Embryonic facial prominence (tissue), 1 donor: ENCODE results near the gene TRAF3.
"Not testable (repeated sequence)": the region's sequence is repeated elsewhere in the genome, so short reads cannot be mapped to it uniquely, and the experiment has no call there.

Experiments used
- DNase-seq: peaks from one replicate; pipeline ENCODE4 v3.0.0-alpha.2; 2016; ENCODE audit errors: extremely low spot score

Gene TRAF3

DNA sequence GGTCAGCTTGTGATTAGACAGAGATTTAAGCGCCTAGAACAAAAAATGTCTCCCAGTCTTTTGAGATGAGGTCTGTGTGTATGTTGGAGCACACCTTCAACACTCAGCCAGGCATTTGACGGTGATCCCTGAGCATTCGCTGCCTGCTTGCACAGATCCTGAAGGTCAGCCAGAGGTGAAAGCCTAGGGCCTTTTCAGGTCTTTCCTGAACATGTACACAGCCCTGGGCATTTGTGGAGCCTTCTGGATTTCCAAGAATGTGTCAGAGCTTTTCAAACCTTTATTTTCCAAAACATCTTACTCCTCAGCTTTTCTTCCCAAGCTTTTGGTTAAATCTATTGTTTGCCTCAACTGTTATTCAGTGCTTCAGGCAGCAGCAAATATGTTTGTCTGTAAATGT, 86.1 kb downstream of the TRAF3 start:
- DNase-seq: no peak

DNA sequence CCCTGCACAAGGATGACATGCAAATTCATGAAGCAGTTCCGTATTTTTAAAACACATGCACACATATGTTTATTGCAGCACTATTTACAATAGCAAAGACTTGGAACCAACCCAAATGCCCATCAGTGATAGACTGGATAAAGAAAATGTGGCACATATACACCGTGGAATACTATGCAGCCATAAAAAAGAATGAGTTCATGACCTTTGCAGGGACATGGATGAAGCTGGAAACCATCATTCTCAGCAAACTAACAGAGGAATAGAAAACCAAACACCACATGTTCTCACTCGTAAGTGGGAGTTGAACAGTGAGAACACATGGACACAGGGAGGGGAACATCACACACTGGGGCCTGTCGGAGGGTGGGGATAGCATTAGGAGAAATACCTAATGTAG, 88.7 kb downstream of the TRAF3 start:
- not testable (repeated sequence) for DNase-seq

DNA sequence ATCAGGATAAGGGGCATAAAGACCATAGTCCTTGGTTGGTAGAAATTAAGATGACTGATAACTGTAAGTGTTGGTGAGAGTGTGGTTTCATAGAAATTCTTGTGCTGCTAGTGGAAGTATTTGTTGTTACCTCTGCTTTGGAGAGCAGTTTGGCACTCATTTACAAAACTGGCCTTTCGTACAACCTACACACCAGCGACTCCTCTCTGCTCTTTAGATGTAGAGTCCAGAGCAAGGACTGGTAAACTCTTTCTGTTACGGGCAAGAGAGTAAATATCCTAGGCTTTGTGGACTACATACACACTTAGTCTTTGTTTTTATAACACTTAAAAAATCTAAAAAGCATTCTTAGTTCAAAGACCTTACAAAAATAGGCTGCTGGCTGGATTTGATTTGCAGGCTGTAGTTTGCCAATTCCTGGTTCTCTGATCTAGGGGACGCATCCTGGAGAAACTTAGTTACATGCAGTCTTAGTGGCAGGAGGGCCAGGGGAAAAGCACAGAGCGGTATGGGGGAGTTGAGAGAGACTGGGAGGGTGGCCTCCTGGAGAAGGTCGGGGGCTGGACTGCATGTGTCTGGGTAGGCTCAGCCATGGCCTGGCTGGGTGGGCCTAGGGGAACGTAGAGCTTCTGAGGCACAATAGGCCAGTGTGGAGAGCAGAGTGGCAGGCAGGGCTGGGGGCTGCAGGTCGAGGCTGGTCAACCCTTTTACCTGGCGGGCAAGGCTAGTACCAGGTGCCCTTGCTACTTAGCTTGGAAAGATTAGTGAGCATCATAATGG, 89.9 kb downstream of the TRAF3 start:
- DNase-seq: no peak

DNA sequence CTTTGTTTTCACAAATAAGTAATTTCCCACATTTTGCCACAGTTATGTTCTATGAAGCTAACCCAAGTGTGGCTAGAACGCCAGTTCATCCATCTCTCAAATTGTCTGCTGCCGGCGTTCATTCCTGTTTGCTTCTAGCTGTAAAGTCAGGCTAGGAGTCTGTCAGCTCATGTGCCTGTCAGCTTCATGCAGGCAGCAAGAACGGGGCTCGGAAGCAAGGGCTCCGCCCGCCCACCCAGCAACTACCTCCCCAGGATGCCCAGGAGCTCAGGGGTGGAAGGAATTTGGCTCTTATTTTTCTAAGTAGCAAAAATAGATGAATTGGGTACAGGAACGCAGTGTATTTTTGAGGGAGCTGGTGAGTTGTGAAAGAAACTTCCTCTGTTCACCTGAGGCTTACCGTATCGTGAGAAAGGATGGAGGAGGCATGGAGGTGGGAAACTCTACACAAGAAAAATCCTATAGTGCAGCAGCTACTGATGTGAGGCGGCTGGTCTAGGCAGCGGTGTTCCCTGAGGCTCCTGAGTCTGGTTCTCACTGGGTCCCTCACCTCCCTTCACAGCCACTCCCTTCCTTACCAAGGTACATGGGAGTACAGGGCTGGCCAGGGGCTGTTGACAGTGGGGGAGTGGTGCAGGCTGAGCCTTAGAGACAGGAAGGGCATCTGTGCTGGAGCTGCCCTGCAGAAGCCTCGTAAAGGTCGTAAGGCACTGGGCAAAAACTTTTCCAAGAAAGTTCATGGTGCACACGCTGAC, 90.8 kb downstream of the TRAF3 start:
- no peak for DNase-seq

DNA sequence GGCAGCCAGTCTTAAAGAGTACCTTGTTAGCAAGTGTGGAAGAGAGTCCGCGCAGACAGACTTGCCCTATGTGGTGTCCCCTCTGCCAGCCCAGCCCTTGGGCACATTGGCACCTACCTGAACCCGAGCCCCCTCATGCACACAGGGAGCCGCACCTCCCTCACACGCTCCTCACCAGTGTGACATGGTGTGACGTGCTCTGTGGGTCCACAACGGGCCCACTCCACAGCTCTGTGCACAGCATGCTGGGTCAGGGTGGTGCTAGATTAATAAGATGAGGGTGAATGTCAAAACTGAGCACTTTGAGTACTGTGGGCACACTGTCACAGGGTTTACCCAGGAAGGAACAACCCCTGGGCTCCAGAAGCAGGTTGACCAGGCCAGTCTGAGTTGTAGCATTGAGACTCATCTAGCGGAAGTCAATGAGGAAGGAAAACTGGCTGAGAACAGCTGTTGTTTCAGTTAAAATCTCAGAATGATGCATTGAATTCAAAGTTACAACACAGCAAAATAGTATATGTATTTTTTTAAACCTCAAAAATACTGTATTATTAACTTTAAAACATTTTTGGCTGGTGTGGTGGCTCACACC, 91.8 kb downstream of the TRAF3 start:
- no peak for DNase-seq

DNA sequence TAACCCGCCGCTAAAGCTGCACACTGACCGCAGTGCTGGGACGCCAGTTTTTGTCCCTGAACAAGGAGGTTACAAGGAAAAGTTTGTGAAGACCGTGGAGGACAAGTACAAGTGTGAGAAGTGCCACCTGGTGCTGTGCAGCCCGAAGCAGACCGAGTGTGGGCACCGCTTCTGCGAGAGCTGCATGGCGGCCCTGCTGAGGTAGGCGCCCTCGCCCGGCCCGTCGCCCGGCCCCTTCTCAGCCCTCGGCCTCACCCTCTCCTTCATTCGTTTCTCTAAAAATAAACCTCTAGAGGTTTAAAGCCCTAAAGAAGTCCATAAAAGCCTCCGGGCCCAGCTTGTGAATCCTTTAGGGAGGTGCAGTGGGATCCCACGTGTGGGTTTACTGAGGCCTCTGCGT, 93.0 kb downstream of the TRAF3 start:
- no peak for DNase-seq

DNA sequence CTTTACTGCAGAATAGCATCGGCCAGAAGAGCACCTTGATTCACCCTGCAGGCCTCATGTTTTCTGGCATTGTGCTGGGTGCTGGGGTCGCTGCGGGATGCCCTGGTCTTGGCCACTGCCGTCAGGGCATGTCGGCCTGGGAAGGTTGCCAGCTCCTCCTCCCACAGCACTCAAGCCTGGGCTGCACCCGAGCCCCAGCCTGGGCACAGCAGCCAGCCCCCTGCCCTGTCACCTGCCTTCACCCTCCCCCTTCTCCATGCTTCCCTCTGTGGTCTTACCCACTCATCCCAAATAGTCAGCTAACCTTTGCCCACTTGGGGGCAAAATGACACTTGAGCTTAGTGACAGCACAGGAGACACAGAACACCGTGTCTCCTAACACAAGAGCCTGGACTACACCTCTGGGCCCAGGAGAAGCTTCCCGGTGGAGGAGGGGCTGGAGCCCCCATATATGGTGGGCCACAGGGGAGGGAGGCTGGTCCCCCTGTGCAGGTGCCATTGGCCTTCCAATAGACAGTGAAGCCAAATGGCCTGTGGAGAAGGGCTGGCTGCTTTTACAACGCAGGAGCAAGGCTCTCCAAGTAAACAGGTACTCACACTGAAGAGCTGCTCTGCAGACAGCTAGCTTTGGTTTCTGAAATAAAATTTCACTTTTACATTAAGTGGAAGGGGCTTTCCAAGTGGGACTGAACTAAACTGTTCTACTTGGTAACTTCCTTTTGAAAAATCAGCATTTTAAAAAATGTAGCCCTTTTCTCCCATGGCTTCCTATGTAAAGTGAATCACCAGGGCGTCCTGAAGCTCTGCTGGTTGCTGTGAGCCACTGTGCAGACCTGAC, 94.0 kb downstream of the TRAF3 start:
- no peak for DNase-seq

DNA sequence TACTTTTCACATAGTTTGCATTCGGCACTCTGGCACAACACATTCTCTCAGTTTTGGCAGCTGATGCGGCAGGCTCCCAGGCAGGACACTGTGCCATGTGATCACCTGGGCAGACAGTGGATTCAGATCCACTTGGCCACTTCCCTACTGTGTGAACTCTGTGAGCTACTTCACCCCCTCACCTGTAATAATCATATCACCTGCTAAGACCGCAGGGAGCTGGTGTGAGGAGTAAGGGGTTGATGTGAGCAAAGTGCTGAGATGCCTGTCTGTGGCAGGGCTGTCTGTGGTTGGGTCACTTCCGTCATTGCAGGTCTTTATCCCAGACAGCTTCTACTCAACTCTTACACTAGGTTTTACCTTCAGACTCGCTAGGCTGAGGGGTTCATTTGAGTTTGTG, 94.8 kb downstream of the TRAF3 start:
- no peak for DNase-seq

DNA sequence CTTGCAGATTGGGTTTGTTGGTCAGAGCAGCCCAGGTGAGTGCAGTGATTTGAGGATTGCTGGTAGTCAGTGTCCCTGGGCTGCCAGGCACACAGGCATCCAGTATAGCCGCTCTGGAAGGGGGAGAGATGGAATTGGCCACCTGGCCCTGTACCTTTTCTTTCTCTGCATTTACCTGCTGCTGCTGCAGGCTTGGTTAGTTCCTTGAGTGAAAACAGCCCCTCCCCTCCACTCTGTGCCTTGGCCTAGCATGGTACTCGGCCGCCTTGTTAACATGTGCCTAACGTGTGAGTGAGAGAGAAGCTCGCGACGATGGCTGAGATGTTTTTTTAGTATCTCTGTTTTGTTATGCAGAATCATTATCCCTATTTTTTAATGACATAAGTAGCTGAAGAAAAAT, 95.9 kb downstream of the TRAF3 start:
- DNase-seq: no peak

DNA sequence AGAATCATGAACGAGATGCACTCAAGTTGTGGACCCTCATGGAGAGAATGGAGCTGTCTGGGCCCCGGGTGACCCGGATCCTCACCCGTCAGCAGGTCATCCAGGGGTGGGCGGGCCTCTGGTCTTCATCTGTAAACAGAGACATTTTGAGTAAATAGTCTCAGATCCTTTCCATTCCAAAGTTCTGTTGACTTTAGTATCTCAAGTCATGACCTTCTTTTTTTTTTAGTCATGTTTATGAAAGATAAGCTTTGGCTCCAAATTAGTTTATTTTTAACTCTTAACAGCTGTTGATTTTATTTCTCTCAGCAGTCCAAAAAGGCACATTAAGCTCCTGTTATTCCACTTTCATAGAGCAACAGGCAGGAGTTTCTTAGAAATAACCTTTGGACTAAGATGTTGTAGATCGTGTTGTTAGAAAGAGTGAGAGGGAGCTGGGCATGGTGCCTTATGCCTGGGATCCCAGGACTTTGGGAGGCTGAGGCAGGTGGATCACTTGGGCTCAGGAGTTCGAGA, 96.4 kb downstream of the TRAF3 start:
- DNase-seq: no peak

DNA sequence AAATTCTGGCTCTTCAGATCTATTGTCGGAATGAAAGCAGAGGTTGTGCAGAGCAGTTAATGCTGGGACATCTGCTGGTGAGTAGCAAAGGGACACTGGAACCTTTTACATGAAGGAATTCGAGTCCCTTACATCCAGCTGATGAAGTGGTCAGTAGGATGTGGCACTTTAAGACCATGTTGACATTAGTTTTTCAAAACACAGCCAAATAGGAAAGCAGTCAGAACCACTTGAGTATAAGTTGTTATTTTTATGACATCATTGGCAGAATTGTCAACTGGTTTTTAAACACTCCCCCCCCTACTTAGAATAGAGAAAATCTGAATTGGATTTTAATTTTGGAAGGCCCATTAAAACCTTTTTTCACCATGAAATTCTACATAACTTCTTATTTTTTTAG, 98.4 kb downstream of the TRAF3 start:
- DNase-seq: no peak

DNA sequence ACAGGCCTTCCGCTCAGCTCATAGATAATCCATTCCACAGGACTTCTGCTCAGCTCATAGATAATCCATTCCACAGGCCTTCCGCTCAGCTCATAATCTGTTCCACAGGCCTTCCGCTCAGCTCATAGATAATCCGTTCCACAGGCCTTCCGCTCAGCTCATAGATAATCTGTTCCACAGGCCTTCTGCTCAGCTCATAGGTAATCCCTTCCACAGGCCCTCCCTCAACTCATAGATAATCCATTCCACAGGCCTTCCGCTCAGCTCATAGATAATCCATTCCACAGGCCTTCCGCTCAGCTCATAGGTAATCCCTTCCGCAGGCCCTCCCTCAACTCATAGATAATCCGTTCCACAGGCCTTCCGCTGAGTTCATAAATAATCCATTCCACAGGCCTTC, 100.3 kb downstream of the TRAF3 start:
- not testable (repeated sequence) for DNase-seq

DNA sequence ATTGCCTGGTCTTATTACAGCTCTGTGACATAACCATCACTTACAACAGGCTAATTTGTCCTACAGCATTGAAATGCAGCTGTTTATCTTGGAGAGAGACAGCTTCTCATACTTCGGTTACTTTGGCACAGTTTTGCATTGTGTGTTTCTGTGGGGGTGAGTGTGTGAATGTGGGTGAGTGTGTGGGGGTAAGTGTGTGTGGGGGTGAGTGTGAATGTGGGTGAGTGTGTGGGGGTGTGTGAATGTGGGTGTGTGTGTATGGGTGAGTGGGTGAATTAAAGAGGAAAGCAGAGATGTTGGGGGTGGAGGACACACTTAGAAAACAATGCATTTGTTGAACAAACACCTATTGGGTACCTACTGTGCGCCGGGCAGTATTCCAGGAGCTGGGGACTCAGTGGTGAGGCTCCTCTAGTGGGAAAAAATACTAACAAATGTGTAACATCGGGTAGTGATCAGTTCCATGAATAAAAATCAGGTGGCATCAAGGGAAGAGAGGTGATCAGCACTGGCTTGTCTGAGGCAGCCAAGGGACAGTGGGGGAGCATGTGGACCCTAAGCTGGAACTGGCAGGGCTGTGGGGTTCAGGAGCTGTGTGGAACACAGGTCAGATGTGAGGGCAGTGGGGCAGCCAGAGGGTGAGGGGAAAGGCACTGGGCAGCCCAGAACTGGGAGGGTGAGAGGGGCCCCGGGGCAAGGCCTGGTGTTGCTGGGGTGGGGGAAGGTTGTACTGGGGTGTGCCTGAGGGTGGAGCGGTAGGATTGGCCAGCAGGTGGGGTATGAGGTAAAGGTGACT, 101.1 kb downstream of the TRAF3 start:
- no peak for DNase-seq

DNA sequence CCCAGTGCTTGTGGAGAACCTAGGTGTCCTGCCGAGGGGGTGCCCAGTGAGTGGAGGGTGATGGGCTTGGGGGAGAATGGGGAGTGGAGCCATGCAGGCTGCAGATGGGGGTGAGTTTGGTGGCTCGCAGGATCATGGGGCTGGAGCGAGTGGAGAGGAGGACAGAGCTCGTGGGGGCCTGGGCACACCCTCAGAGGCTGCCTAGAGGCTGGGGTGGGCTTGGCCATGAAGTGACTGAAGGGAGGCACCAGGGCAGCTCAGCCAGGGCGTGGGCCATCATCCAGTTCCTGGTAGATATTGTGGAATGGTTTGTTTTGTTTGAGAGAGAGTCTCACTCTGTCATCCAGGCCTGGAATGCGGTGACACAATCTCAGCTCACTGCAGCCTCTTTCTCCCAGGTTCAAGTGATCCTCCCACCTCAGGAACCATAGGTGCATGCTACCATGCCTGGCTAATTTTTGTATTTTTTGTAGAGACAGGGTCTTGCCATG, 101.8 kb downstream of the TRAF3 start:
- DNase-seq: no peak

DNA sequence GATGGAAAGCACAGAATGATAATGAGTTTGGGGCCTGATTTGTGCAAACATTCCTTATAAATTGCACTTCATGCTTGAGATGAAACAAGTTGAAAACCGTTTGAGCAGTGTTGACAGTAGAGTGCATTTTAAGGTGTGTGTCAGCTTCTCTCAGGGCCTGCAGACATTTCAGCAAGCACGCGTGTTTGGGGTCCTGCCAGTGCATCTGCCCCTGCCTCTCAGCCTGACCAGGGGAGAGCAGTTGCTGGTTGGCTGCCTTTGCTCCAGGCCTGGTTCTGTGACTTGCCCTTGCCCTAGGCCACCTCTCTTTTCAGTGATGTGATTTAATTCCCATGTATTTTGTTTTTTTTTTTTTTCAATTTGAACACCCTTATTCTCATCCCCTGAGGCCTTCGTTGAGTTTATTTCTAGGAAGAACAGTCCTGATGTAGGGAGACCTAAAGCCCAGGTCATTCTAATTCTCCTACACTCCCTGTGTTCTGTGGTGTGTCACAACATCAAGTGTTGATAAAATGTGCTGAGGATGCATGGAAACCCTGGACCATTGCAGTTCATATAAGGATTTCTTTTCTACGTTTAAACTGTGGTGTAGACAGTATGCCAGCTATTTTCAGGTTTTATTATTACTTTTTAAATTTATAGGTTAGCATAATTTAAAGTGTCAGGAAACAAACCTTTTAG, 105.1 kb downstream of the TRAF3 start:
- DNase-seq: no peak

DNA sequence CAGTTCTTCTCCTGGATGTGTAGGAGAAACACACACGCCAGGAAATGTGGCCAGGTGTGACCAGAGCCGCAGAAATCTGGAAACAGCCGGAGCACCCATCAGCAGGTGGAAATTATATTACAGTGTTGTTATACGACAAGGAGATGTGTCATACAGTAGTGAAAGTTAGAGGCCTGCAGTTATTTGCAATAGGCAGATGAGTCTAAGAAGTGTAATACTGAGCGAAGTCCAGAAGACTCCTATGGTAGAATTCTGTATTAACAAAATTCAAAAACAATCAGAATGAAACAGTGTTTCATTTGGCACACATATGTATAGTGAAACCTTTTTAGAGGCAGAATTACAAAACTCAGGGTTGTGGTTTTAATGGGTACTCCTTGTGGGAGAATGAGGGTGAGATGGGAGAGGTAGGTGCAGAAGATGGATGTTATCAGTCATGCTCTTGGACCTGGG, 105.9 kb downstream of the TRAF3 start:
- no peak for DNase-seq

DNA sequence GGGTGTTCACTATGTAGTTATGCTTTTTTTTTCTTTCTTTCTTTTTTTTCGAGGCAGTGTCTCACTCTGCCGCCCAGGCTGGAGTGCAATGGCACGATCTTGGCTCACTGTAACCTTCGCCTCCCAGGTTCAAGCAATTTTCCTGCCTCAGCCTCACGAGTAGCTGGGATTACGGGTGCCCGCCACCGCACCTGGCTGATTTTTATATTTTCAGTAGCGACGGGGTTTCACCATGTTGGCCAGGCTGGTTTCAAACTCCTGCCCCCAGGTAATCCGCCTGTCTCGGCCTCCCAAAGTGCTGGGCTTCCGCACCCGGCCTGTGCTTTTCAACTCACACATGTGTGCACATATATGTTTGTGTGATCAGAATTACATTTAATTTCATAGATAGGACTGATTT, 106.3 kb downstream of the TRAF3 start:
- no peak for DNase-seq

DNA sequence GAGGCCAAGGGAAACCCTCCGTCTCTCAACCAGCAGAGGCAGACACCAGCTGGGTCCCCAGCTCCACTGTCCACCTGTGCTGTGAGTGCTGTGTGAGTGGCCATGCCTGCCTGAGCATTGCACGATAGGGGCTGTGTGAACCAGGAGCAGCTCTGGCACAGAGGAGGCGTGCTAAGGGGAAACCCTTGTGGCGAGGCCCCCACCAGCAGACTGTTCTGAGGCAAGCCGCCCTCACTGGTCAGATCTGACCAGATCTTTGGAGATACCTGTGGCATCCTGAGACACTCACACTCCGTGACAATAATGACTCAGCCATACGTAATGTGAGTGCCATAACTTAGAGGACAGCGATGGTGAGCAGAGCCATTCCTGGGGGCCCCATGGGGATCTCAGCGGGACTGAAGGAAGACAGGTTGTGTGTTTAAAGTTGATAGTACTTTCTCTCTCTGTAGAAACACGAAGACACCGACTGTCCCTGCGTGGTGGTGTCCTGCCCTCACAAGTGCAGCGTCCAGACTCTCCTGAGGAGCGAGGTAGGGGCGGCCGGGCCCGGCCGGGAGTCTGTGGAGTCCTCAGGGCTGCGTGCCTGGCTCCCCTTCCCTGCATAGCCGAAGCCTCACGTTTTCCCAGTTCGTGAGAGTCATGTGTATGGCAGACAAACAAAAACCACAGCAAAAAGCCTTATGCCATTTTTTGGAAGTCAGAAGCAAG, 108.6 kb downstream of the TRAF3 start:
- DNase-seq: no peak

DNA sequence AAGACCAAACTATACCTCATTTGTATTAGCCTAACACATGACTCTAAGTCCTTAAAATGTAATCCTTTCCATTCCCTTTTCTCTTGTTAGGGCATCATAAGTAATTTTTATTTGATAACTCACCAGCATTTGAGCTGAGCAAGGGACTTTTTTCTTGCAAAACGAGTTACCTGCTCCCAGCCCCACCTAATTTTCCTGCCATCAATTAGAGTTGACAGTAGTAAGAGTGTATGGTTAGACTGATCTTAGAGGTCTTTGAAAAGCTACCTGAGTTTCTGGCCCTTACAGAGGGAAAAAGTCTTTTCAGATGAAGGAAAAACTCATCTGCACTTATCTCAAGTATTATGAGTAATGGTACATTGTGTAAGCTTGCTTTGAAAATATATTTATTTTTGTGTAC, 111.5 kb downstream of the TRAF3 start:
- DNase-seq: no peak

DNA sequence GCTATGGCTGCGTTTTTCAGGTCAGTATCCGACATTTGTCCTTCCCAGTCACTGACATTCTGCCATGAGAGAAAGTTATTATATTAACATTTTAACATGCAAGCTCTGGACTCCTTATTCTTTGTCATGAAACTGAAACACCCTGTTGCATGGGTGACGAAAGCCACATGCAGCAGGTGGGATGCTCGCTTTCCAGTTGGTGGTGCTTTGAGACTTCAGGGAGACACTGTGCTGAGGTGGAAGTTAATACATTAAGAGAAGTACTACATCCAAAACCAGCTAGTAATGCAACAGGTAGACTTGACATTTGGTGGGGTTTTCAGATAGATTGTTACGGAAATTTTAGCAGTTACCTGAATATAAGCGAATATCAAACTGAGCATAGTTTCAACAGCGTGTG, 112.4 kb downstream of the TRAF3 start:
- DNase-seq: no peak
